Measurements from ENCODE around the gene PDCD1.

The PDCD1 gene

GRCh38 chr2:241877989-241878970, 19.6 kb upstream of the PDCD1 start:
- DNase-seq (ENCODE audit: low read depth), result peak; percentile 75

DNA sequence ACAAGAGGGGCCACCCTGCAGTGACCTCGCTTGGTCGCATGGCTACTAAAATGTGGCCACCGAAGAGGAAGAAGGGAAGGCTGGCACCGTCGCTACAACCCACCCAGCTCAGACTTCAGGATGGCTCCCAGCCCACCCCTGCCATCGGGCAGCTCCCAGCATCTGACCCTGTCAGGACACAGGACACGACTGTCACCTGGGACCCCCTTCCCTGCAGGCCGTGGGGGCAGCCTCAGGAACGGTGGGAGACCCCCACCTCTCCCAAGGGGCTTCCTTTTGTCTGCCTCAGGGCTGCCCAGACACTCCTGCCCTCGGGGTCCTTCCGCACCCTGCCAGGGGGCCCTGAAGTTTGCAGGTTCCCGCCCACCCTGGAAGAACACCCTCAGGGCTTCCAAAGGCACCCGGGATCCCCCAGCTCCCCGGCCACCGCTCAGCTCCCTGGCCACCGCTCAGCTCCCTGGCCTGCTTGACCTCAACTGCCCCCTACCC, 18.5 kb upstream of the PDCD1 start:
- no peak for DNase-seq (ENCODE audit: low read depth)

DNA sequence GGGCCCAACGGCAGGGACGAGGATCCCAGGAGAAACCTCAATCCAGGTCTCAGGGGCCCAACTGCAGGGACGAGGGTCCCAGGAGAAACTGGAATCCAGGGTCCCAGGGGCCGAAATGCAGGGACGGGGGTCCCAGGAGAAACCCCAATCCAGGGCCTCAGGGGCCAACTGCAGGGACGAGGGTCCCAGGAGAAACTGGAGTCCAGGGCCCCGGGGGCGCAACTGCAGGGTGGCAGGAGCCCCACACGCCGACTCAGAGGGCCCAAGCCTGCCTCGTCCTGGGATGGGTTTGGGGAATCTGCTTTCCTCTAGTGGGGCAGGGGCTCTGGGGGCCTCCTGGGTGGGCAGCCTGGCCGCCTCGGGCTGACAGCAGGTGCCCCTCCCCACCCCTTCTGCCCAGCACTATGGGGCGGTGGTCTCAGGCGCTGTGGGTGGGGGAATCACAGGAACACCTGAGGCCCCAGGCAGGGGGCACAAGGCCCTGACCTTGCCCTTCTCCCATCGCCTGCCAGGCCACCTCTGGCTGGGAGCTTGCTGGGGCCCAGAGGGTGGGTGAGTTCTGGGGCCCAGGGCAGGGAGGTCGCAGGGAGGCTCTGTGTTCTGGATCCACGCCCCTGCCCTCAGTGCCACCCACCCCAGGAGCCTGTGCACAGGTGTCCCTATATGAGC, 18.0 kb upstream of the PDCD1 start:
- DNase-seq (ENCODE audit: low read depth), result no peak

DNA sequence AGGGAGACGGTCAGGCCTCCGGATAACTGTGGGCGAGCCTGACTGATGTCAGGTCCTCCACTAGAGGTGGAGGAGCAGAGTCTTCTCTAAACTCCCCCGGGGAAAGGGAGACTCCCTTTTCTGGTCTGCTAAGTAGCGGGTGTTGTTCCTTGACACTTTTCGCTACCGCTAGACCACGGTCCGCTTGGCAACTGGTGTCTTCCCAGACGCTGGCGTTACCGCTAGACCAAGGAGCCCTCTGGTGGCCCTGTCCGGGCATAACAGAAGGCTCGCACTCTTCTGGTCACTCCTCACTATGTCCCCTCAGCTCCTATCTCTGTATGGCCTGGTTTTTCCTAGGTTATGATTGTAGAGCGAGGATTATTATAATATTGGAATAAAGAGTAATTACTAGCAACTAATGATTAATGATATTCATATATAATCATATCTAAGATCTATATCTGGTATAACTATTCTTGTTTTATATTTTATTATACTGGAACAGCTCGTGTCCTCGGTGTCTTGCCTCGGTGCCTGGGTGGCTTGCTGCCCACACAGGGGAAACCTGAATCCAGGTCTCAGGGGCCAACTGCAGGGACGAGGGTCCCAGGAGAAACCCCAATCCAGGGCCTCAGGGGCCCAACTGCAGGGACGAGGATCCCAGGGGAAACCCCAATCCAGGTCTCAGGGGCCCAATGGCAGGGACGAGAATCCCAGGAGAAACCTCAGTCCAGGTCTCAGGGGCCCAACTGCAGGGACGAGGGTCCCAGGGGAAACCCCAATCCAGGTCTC, 17.2 kb upstream of the PDCD1 start:
- DNase-seq (ENCODE audit: low read depth), result peak; percentile 51

GRCh38 chr2:241874277-241874925, 15.7 kb upstream of the PDCD1 start:
- no peak for DNase-seq (ENCODE audit: low read depth)

GRCh38 chr2:241873803-241874110, 15.1 kb upstream of the PDCD1 start:
- no peak for DNase-seq (ENCODE audit: low read depth)

GRCh38 chr2:241873081-241873802, 14.5 kb upstream of the PDCD1 start:
- DNase-seq (ENCODE audit: low read depth), result no peak

DNA sequence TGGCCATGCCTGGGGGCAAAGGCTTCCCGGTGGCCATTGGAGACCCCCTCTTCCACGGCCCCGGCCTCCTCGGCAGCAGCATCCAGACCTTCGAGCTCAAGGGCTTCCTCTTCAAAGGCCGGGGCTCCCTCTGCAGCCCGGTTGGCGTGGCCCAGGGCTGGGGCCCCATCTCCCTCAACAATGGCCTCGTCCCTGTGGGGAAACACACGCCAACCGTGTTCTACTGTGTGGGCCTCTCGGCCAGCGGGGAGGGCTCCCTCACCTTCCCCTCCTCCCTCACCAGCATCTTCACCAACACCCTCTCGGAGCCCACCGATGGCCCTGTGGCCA, 13.6 kb upstream of the PDCD1 start:
- no peak for DNase-seq (ENCODE audit: low read depth)

DNA sequence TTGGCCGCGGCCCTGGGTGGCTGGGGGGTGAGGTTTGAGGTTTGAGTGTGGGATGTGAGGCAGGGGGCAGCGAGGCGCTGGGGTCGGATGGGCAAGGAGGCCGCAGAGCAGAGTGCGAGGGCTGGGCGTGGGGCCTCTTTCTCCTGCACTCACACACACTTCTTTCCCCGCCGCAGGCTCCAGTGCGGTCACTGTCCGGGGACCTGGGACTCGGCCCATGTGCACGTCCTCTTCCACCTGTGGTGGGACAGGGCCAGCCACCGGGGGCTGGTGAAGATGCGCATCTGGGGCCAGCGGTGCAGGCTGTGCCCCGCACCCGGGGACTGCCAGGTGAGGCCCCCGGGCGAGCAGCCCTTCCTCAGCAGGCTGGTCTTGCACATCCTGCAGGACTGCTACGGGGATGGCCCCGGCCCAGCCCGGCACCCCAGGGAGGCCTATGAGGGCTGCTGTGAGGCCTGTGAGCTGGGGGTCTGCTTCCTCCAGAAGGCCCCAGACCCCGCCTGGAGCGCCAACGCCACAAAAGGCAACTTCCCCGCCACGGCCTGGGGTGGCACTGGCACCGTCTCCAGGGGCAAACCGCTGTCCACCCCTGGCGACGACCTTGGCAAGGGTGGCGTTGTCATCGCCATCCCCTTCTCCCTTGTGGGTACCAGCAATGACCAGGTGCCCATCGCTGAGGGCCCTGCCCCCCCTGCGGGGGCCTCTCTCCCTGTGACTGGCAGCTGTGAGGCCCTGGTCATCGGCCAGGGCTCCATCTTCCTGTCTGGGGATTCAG, 13.0 kb upstream of the PDCD1 start:
- DNase-seq (ENCODE audit: low read depth), result no peak

DNA sequence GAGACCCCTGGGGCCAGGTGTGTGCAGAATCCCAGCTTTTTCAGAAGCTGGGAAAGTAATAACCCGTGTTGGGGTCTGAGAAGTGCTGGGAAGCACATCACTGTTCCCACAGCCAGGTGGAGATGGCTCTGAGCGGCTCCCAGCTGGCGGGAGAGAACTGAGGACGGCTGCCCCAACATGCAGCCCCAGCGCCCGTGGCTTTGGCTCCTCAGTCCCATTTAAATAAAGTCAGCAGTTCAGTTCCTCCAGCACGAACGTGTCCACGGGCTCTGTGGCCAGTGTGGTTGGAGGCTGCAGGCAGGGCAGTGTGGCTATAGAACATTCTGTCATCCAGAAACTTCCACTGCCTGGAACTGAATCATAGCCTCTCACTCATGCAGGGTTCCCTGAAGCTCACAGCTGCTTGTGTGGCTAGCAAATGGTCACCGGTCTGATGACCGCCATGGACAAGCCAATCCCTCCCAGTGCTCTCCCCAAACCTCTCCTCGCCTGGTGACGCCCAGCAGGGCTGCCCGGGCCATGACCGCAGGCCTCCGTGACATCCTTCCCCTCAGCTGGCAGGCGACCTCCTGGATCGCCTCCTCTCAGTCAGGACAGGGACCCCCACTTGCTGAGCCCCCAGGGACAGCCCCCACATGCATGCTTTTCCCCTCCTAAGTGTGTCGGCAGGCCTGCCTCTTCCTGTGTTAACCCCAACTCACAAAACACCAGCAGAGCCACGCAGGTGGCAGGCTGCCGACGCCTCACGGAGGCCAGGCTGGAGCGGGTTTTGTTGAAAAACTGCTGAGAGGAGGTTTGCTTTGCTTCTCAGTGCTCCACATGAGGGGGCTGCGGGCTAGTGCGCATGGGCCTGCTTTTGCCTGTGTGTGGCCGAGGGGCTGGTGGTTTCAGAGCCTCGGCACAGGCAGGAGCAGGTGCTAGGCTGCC, 12.2 kb upstream of the PDCD1 start:
- DNase-seq (ENCODE audit: low read depth), result no peak

- no peak for DNase-seq (ENCODE audit: low read depth)
These were observed 11.4 kb upstream of the PDCD1 start for GRCh38 chr2:241870081-241870541.

DNA sequence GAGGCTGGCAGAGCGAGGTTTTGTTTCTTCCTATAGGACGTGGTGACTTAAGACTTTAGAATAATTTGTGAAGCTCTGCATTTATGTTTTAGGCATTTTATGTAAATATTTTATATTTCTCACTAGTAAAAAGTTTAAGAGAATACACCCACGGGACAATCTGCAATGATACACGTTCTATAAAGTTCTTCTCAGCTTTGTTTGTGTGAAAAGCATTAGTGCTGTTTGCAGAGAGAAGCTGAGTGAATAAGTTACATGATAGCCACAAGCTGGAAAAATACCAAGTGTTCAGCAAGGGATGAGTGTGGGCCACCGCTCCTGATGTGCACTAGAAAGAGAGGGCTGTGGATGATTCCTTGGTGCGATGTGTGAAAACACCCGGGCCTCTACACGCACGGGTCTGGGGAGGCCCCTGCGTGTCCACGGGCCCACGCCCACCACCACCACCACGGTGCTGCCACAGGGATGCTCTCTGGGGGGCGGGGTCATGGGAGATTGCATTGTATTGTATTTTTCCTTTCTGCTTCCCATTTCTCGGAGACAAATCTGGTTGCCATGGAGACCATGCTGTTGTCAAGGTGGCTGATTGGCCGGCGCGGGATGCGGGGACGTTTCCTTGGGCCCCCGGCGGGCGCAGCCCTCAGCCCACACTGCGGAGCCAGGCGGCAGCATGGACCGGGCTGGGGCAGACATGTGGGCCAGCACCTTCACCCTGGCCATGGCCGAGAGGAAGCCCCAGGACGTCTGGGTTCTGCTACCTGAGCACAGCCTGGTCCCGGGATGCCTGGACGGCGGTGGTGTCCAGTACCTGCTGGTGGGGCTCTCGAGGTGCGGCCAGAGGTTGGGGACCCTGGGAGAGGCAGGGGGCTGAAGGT, 10.6 kb upstream of the PDCD1 start, which contains the start of gene RTP5:
TSS of gene RTP5 (plus strand) at position 643 of the 875 bp plus-strand sequence. CDS start at position 671, 28 bp downstream.
- no peak for DNase-seq (ENCODE audit: low read depth)

DNA sequence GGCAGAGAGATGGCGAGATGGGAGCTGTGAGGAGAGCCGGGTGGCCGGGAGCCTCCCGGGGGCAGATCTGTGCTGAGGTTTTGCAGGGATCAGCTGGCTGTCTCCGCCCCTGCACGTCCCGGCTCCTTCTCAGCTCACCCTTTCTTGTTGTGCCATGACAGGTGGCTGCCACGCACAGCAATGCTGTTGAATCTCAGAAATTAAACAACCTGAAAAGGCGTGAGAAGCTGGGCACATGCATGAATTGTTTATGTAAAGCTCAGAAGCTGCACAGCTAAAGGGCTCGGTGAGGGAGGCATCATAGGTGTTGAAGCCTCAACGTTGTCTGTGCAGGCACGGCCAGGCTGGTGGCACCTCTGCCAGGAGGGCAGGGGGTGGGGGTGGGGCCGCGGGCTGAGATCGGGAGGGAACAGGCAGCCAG, 10.0 kb upstream of the PDCD1 start:
- no peak for DNase-seq (ENCODE audit: low read depth)

GRCh38 chr2:241867776-241868420, 9.2 kb upstream of the PDCD1 start:
- no peak for DNase-seq (ENCODE audit: low read depth)

DNA sequence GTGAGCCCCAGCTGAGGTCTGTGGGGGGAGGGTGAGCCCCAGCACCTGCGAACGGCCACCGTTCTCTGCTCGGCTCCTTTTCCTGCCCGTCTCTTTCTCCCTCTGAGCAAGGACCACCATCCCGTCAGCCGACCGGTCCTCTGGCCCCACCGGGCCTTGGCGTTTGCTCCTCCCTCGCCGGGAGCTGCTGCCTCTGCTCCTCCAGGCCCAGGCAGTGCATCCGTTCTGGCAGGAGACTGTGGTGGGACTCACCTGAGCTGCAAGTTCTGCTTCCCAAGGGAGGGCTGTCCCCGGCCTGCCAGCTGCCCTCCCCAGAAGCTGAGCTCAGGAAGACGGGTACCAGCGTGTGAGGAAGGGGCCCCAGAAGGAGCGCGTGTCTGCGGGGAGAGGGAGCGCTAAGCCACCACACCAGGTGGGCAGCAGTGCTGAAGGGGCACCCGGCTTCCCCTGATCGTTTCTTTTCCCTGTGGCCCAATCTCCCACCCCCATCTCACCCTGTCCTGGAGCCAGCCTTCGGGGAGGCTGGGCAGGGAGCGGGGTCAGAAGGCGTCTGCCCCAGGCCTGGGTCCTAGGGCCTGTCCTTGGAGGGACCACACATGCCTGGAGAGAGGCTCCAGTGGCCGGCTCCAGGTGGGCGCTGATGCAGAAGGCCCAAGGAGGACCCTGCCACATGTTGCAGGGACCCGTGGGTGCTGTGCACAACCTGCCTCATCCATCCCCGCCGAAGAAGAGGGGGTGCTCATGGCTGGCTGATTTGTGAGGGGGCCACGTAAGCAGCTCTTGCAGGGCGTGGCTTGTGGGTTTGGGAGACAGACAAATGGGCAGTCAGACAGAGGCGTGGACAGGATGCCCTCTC, 8.3 kb upstream of the PDCD1 start:
- no peak for DNase-seq (ENCODE audit: low read depth)

- DNase-seq (ENCODE audit: low read depth), result peak; percentile 45
These were observed 7.5 kb upstream of the PDCD1 start for GRCh38 chr2:241865957-241866789.

Data from ELR (cell line).